CD14-positive monocyte (primary cell): ENCODE measurements around the gene NFATC2. TPM values are rescaled to one million over a fixed set of nuclear protein-coding genes. Genes with fewer than 3 reads are reported as not detected.

Experiments
- DNase-seq, 3 donors: peaks; one replicate each; pipeline ENCODE4 v3.0.0-alpha.2; 2011 to 2022
- H2AFZ ChIP-seq: 2 replicates; pipeline ENCODE4 v1.6.0; 2012; ENCODE audit warnings: mild to moderate bottlenecking, low read depth, low read length, inconsistent platforms; ENCODE audit not compliant: insufficient read depth, poor library complexity, severe bottlenecking
- H3K27ac ChIP-seq, 2 donors: 1 replicate in 1 of 2; 2 replicates in 1 of 2; pipeline ENCODE4 v1.5.1; 2012 to 2013; ENCODE audit warnings: low read length in 2 of 2, control low read depth in 1 of 2, inconsistent platforms in 1 of 2, low read depth in 1 of 2, mild to moderate bottlenecking in 1 of 2
- H3K27me3 ChIP-seq, 2 donors: one replicate each; pipeline versions ENCODE4 v1.6.0 to v1.6.1; 2011 to 2013; ENCODE audit warnings: low read length in 2 of 2; ENCODE audit not compliant: control insufficient read depth in 2 of 2, insufficient read depth in 2 of 2
- H3K36me3 ChIP-seq, 2 donors: replicated peaks in 1 of 2; 1 replicate in 1 of 2; 2 replicates in 1 of 2; pipeline versions ENCODE4 v1.5.1 to v1.6.1; 2012 to 2013; ENCODE audit warnings: low read length in 2 of 2, control low read depth in 1 of 2, inconsistent platforms in 1 of 2, mild to moderate bottlenecking in 1 of 2; ENCODE audit not compliant: insufficient read depth in 2 of 2, control insufficient read depth in 1 of 2
- H3K4me1 ChIP-seq, 2 donors: 1 replicate in 1 of 2; 2 replicates in 1 of 2; pipeline versions ENCODE4 v1.5.1 to v1.6.1; 2012 to 2013; ENCODE audit warnings: low read length in 2 of 2, control low read depth in 1 of 2, inconsistent platforms in 1 of 2, mild to moderate bottlenecking in 1 of 2, moderate library complexity in 1 of 2; ENCODE audit not compliant: insufficient read depth in 2 of 2, control insufficient read depth in 1 of 2
- H3K4me2 ChIP-seq: replicated peaks from 2 replicates; pipeline ENCODE3; 2012; ENCODE audit warnings: low read length, moderate library complexity, mild to moderate bottlenecking; ENCODE audit not compliant: poor library complexity, severe bottlenecking; ENCODE audit errors: extremely low read depth
- H3K4me3 ChIP-seq, 3 experiments: fragments of 200-600 bp in 1 of 3; sonication (generic) in 1 of 3; replicated peaks in 1 of 3; 1 replicate in 2 of 3; 2 replicates in 1 of 3; pipeline ENCODE4 v1.5.1; 2011 to 2013; ENCODE audit warnings: low read length in 3 of 3, mild to moderate bottlenecking in 3 of 3, control low read depth in 2 of 3, low read depth in 2 of 3, inconsistent platforms in 1 of 3, moderate library complexity in 1 of 3
- H3K79me2 ChIP-seq: 2 replicates; pipeline ENCODE4 v1.6.0; 2012; ENCODE audit warnings: mild to moderate bottlenecking, control low read depth, inconsistent platforms, low read length, moderate library complexity; ENCODE audit not compliant: insufficient read depth
- H3K9ac ChIP-seq: 2 replicates; pipeline ENCODE4 v1.6.0; 2017; ENCODE audit warnings: low read length, mild to moderate bottlenecking; ENCODE audit not compliant: insufficient read depth, poor library complexity, severe bottlenecking
- H3K9me3 ChIP-seq, 2 donors: replicated peaks in 1 of 2; 1 replicate in 1 of 2; 2 replicates in 1 of 2; pipeline versions ENCODE4 v1.5.1 to v1.6.1; 2012 to 2013; ENCODE audit warnings: low read length in 2 of 2, control low read depth in 1 of 2; ENCODE audit not compliant: control insufficient read depth in 1 of 2, insufficient read depth in 1 of 2
- H4K20me1 ChIP-seq: 2 replicates; pipeline ENCODE4 v1.6.0; 2012; ENCODE audit warnings: mild to moderate bottlenecking, low read length, control low read depth, moderate library complexity; ENCODE audit not compliant: insufficient read depth
- H3K27ac Mint-ChIP-seq, 7 donors: one replicate each; pipeline ENCODE4 v1.8.0; 2020; ENCODE audit warnings: mild to moderate bottlenecking in 7 of 7, mixed read lengths in 7 of 7, moderate library complexity in 6 of 7, inconsistent platforms in 2 of 7
- H3K27me3 Mint-ChIP-seq, 3 donors: one replicate each; pipeline ENCODE4 v1.8.0; 2021 to 2022; ENCODE audit warnings: low read depth in 3 of 3, mild to moderate bottlenecking in 3 of 3, mixed read lengths in 3 of 3, moderate library complexity in 3 of 3, inconsistent platforms in 1 of 3
- H3K36me3 Mint-ChIP-seq, 2 donors: one replicate each; pipeline ENCODE4 v1.8.0; 2020; ENCODE audit warnings: mixed read lengths in 2 of 2, inconsistent platforms in 1 of 2, mild to moderate bottlenecking in 1 of 2
- H3K4me1 Mint-ChIP-seq: one replicate; pipeline ENCODE4 v1.8.0; 2020; ENCODE audit warnings: mild to moderate bottlenecking, mixed read lengths
- H3K4me3 Mint-ChIP-seq, 2 donors: one replicate each; pipeline ENCODE4 v1.8.0; 2020; ENCODE audit warnings: mild to moderate bottlenecking in 2 of 2, mixed read lengths in 2 of 2, moderate library complexity in 1 of 2
- H3K9me3 Mint-ChIP-seq, 7 donors: one replicate each; pipeline ENCODE4 v1.8.0; 2020 to 2022; ENCODE audit warnings: mixed read lengths in 7 of 7, mild to moderate bottlenecking in 6 of 7, moderate library complexity in 6 of 7, inconsistent platforms in 2 of 7
- WGBS: methylation state at CpG from one replicate; pipeline ENCODE4 v1.1.5; 2013; ENCODE audit warnings: missing lambda C conversion rate; ENCODE audit not compliant: insufficient coverage; 5-methylcytosine and 5-hydroxymethylcytosine counted together
- intact Hi-C, 2 donors: fragments of 100-400 bp; cut with micrococcal nuclease; formaldehyde crosslinking; loops; one replicate each; pipeline versions ENCODE4 v1.15.0 to v1.15.1; 2023
- polyA plus RNA-seq, 3 donors: library from polyadenylated mRNA; depleted of rRNA in 1 of 3; unstranded in 2 of 3; stranded (reverse) in 1 of 3; fragments of 300-500 nt in 2 of 3; fragments of >200 nt in 1 of 3; fragmentation: Illumina TruSeq in 2 of 3; gene quantifications; 1 replicate in 2 of 3; 2 replicates in 1 of 3; pipeline ENCODE4 v1.2.3, GENCODE V29; 2012 to 2021
- TF ChIP-seq, protein P1 (sequence below): fragments of 200-600 bp; IDR thresholded peaks from one replicate; pipeline ENCODE4 v1.8.0; 2022; ENCODE audit warnings: antibody characterized with exemption, mild to moderate bottlenecking

The NFATC2 gene
- polyA plus RNA-seq, 3 donors: 0.03 to 0.18 (median 0.11) TPM

GRCh38 chr20:51512645-51513044 lies 29.9 kb downstream of the NFATC2 start:
- H3K4me2 ChIP-seq: no peak overlapping the region
- H3K27ac ChIP-seq: no peak overlapping the region
- H3K79me2 ChIP-seq: no peaks in the 10 kb centered on the region
- H3K4me1 ChIP-seq: no peaks in the 10 kb centered on the region
- H3K36me3 ChIP-seq: no peaks in the 10 kb centered on the region
- intact Hi-C loops: no loop called here
- H3K27me3 ChIP-seq: no peaks in the 10 kb centered on the region
- Mint-ChIP-seq H3K4me3 (no peak overlapping the region), H3K9me3 (no peaks in the 10 kb centered on the region), H3K27me3 (peaks cover 0 to 2% (median 0%) of the 10 kb centered on the region in 3 donors), H3K27ac (no peak overlapping the region), H3K4me1 (no peaks in the 10 kb centered on the region), H3K36me3 (peaks cover 0 to 4% of the 10 kb centered on the region in 2 donors)
- no peaks in the 10 kb centered on the region for H4K20me1 ChIP-seq
- H3K9me3 ChIP-seq: no peaks in the 10 kb centered on the region
- TF ChIP-seq, protein P1, sequence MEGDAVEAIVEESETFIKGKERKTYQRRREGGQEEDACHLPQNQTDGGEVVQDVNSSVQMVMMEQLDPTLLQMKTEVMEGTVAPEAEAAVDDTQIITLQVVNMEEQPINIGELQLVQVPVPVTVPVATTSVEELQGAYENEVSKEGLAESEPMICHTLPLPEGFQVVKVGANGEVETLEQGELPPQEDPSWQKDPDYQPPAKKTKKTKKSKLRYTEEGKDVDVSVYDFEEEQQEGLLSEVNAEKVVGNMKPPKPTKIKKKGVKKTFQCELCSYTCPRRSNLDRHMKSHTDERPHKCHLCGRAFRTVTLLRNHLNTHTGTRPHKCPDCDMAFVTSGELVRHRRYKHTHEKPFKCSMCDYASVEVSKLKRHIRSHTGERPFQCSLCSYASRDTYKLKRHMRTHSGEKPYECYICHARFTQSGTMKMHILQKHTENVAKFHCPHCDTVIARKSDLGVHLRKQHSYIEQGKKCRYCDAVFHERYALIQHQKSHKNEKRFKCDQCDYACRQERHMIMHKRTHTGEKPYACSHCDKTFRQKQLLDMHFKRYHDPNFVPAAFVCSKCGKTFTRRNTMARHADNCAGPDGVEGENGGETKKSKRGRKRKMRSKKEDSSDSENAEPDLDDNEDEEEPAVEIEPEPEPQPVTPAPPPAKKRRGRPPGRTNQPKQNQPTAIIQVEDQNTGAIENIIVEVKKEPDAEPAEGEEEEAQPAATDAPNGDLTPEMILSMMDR: no peak
- no peak overlapping the region for H2AFZ ChIP-seq
- no peak overlapping the region for H3K9ac ChIP-seq
- H3K4me3 ChIP-seq: no peak overlapping the region
- 88% methylated on average over 2 of the region's 2 CpGs for WGBS
- DNase-seq: no peak

DNA sequence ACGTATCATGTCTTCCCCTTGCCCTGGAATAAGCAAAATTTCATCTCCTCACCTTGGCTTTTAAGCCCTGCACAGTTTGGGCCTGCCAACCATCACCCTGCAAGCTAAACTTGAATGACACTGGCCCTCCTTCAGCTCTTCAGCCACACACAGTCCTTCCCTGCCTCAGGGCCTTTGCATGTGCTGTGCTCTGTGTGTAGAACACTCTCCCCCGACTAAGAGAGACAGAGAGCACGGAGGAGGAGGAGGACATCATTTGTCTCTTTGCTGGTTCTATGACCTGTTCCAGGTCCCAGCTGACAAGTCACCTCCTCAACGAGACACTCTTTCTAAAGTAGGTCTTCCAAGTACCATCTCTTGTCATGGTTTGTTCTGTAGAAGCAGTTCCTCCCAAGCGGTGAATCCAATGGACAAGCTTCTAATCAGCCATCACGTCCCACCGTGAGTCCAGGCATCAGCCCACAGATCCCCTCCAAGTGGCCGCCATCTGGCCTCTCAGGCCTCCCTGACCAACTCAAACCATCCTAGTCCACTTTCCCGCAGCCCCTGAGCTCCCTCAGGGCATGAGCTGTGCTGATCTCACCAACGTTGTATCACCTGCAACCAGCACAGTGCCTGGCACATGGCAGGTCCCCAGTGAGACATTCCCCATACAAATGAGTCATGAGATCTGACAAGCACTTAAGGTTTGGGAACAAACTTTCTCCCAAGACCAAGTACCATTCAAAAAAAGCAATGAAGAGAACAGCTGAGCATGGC lies 30.5 kb downstream of the NFATC2 start:
- intact Hi-C loops: no loop called here
- Histone ChIP-seq H2AFZ (no peak overlapping the region), H3K4me2 (no peak overlapping the region), H3K9ac (no peak overlapping the region), H3K79me2 (no peaks in the 10 kb centered on the region), H3K36me3 (no peaks in the 10 kb centered on the region), H3K27ac (no peak overlapping the region), H3K27me3 (no peaks in the 10 kb centered on the region), H3K4me1 (no peaks in the 10 kb centered on the region), H4K20me1 (no peaks in the 10 kb centered on the region), H3K4me3 (no peak overlapping the region), H3K9me3 (no peaks in the 10 kb centered on the region)
- Mint-ChIP-seq H3K4me3 (no peak overlapping the region), H3K27ac (peak overlapping the region in 1 of 7 donors; percentile 37), H3K27me3 (no peaks in the 10 kb centered on the region), H3K4me1 (no peaks in the 10 kb centered on the region), H3K36me3 (peaks cover 0 to 4% of the 10 kb centered on the region in 2 donors), H3K9me3 (no peaks in the 10 kb centered on the region)
- WGBS: 93% methylated on average over 10 of the region's 10 CpGs
- no peak for DNase-seq
- TF ChIP-seq, protein P1: no peak
